AG09319 (cell line): ENCODE data around the gene DNAJB11.
A peak's percentile ranks its signal among the peaks of the same experiment; 100 is the strongest.

Experiments used
- DNase-seq: peaks from one replicate; pipeline ENCODE4 v3.0.0-alpha.2; 2010; ENCODE audit warnings: low read depth; ENCODE audit errors: extremely low read depth
- TF ChIP-seq, protein P1 (sequence below): IDR thresholded peaks from 2 replicates; pipeline ENCODE4 v1.5.1; 2011; ENCODE audit warnings: low read depth, mild to moderate bottlenecking, inconsistent platforms, low read length, moderate library complexity

DNAJB11 gene

DNA sequence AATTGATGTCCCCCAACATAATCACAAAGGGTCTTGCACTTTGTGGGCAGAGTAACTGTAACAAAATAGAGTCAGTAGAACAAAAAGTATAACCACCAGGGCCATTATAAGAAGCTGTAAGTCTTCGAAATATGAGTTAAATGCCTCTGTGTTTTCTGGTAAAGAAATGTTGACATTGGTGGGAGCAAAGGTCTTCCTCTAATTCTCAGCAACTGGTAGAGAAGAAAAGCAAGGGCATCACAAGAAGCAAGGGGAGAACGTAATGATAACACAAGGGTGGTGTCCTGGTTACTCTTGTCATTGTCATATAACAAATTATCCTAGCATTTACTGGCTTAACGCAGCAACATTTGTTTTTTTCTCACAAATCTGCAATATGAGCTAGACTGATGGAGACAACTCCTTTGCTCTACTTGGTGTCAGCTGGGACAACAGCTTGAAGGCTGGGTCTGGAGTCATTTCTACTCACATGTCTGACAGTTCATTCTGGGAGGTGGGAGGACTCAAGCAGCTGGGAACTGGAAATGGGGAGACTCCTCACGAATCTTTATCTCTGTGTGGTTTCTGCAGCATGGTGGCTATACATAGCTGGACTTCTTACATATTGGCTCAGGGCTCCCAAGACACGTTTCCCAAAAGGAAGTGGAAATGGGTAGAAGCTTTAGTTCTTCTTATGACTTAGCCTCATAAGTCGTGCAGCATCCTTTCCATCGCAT is 20.2 kb downstream of the DNAJB11 start:
- DNase-seq, result no peak
- TF ChIP-seq, protein P1, sequence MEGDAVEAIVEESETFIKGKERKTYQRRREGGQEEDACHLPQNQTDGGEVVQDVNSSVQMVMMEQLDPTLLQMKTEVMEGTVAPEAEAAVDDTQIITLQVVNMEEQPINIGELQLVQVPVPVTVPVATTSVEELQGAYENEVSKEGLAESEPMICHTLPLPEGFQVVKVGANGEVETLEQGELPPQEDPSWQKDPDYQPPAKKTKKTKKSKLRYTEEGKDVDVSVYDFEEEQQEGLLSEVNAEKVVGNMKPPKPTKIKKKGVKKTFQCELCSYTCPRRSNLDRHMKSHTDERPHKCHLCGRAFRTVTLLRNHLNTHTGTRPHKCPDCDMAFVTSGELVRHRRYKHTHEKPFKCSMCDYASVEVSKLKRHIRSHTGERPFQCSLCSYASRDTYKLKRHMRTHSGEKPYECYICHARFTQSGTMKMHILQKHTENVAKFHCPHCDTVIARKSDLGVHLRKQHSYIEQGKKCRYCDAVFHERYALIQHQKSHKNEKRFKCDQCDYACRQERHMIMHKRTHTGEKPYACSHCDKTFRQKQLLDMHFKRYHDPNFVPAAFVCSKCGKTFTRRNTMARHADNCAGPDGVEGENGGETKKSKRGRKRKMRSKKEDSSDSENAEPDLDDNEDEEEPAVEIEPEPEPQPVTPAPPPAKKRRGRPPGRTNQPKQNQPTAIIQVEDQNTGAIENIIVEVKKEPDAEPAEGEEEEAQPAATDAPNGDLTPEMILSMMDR, result no peak

DNA sequence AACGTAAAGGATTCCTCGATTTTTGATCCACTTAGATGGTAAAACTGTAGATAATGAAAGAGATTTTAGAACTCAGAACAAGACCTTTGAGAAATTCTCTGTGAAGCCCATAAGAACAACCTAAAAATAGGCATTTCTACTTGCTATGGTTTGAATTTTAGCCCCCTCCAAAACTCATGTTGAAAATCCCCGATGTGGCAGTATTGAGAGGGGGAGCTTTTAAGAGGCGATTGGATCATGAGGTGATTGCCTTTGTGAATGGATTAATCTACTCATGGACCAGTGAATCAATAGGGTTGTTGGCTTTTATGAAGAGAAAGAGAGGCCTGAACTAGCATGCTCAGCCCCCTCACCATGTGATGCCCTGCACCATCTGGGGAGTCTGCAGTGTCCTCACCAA is 22.2 kb downstream of the DNAJB11 start:
- TF ChIP-seq, protein P1, result no peak

DNA sequence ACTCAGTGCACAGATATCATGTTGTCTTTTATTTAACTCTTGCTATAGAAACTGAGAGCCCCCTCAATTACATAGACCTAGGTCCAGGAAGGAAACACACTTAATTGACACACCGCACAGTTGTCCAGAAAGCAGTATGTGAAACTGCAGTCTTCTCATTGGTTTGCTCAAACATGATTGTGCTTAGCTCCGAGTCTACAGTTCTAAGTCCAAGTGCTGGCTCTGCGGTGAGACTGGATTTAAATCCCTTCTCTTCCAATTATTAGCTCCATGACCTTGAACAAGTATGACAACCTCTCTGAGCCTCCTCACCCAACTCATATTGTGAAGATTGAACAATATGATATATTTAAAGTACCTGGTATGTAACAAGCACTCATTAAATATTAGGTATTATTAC is 23.3 kb downstream of the DNAJB11 start:
- TF ChIP-seq, protein P1, result no peak
- DNase-seq, result no peak

More for the DNA sequence above, 22.2 kb downstream of the DNAJB11 start:
- no peak for DNase-seq

DNA sequence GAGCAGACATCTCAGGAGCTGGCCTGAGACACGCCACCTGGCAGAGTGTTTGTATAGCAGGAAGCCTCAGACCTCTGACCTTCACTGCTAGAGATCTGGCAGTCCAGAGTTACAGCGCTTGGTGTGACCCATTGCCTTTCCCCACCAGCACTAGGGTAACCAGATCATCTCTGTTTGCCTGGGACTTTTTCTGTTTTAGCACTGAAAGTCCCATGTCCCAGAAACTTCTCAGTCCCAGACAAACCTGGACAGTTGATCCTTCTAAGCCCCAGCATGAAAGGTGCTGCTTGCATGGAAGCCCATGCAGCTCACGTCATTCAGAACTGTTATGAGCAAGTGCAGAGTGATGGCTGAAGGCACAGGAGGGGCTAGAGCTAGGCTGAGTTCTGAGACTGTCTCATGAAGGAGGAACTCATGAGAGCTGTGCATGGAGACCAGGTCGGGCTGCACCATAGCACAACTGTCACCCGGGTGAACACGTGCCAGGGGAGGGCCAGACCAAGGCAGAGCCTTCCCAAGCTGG is 24.1 kb downstream of the DNAJB11 start:
- TF ChIP-seq, protein P1, result no peak
- DNase-seq, result no peak

DNA sequence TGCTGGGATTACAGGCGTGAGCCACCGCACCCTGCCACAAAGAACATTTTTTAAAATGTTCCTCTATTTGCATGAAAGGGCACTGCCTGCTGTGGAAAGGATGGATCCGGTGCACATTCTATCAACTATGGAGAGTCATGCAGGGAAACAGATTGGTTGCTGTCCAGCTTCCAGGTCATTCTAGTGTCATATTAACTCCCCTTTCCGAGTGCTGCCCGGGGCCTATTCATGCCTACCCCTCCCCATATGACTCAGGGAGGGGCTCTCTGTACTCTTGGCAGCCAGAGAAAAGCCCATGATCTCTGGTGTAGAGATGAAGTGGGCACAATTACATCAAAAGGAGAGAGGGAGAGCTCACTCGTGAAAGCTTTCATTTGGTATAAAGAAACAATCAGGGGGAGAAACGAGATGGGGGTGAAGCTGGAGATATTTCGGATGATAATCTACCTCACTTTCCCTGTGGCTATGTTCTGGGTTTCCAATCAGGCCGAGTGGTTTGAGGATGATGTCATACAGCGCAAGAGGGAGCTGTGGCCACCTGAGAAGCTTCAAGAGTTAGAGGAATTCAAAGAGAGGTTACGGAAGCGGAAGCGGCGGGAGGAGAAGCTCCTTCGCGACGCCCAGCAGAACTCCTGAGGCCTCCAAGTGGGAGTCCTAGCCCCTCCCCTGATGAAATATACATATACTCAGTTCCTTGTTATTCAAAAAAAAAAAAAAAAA is 26.2 kb downstream of the DNAJB11 start:
- DNase-seq, result no peak
- TF ChIP-seq, protein P1, result no peak

DNA sequence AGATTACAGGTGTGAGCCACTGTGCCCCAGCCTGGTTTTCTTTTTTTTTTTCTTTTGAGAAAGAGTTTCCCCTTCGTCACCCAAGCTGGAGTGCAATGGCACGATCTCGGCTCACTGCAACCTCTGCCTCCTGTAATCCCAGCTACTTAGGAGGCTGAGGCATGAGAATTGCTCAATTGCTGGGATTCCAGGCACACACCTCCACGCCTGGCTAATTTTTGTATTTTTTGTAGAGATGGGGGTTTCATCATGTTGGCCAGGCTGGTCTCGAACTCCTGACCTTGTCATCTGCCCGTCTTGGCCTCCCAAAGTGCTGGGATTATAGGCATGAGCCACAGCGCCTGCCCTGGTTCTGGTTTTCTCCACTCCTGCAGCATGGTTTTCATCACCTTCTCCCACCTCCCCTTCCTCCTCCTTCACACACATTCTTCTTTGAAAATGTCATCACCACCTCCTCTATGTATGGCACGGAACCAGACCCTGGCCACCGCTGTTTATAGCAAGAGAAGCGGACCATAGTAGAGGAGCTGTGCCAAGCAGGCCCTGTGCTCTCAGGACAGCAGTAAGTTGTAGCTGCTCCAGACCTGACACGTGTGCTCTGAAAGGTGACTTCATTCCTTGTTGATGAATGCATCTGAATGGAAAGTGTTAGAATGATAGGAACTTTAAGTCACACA is 27.7 kb downstream of the DNAJB11 start:
- TF ChIP-seq, protein P1, result no peak
- peak; percentile 69 for DNase-seq

DNA sequence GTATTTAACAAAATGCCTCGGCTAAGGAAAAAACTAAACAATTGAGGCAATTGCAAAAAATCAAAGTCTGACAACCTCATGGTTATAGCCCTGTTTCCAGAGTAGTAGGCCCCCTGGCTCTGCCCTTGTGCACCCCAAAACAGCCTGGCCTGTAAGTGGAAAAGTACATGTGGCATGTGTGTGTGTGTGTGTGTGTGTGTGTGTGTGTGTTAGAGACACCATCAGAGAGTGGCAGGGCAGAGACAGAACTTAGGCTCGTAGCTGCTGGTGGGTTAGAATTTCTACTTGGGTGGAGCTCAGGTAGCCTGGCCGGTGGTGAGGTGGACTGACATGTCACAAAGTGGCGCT is 28.2 kb downstream of the DNAJB11 start:
- DNase-seq, result no peak
- TF ChIP-seq, protein P1, result no peak
